Head of caudate nucleus (tissue), 42 donors: ENCODE data around the gene GRIK4.

ENCODE experiments used
- DNase-seq, 42 donors: peaks; one replicate each; pipeline versions ENCODE4 v3.0.0 to v3.0.0-alpha.2; 2020 to 2021; ENCODE audit warnings: mixed read lengths in 7 of 42
- intact Hi-C: fragments of 100-400 bp; cut with DNase I; formaldehyde crosslinking; loops from one replicate; pipeline ENCODE4 v1.15.0; 2022

GRIK4 gene

GRCh38 chr11:120706257-120706656 lies 194.7 kb downstream of the GRIK4 start:
- intact Hi-C loops: no loop called here

GRCh38 chr11:120707098-120707497 lies 195.6 kb downstream of the GRIK4 start:
- DNase-seq: no peak
- intact Hi-C loops: no loop called here

More at GRCh38 chr11:120706257-120706656, 194.7 kb downstream of the GRIK4 start:
- DNase-seq: no peak

- no peak for DNase-seq
- intact Hi-C loops: no loop called here
Measured at GRCh38 chr11:120707663-120708062, 196.1 kb downstream of the GRIK4 start.

GRCh38 chr11:120708511-120709183 lies 197.1 kb downstream of the GRIK4 start:
- DNase-seq: no peak
- intact Hi-C loops: no loop called here

- intact Hi-C loops: no loop called here
Measured at GRCh38 chr11:120709808-120710207, 198.3 kb downstream of the GRIK4 start.

GRCh38 chr11:120710354-120711131 lies 199.0 kb downstream of the GRIK4 start:
- peak; percentile 21 to 87 (median 73) for DNase-seq
- intact Hi-C loops: no loop called here

More at GRCh38 chr11:120709808-120710207, 198.3 kb downstream of the GRIK4 start:
- no peak for DNase-seq

GRCh38 chr11:120712014-120712413 lies 200.5 kb downstream of the GRIK4 start:
- DNase-seq: peak in 1 of 42 donors; percentile 21
- intact Hi-C loops: no loop called here

- intact Hi-C loops: no loop called here
- DNase-seq: no peak
Measured at GRCh38 chr11:120712881-120713280, 201.3 kb downstream of the GRIK4 start.

GRCh38 chr11:120713296-120713695 lies 201.7 kb downstream of the GRIK4 start:
- intact Hi-C loops: no loop called here
- DNase-seq: no peak

GRCh38 chr11:120714438-120714837 lies 202.9 kb downstream of the GRIK4 start:
- intact Hi-C loops: no loop called here
- no peak for DNase-seq

GRCh38 chr11:120715239-120715638 lies 203.7 kb downstream of the GRIK4 start:
- DNase-seq: peak in 1 of 42 donors; percentile 9
- intact Hi-C loops: no loop called here

- intact Hi-C loops: no loop called here
- DNase-seq: peak in 1 of 42 donors; percentile 9
Measured at GRCh38 chr11:120717042-120717441, 205.5 kb downstream of the GRIK4 start.

- intact Hi-C loops: no loop called here
- peak in 1 of 42 donors; percentile 9 for DNase-seq
Measured at GRCh38 chr11:120717623-120718022, 206.1 kb downstream of the GRIK4 start.

- peak in 1 of 42 donors; percentile 0 for DNase-seq
- intact Hi-C loops: no loop called here
Measured at GRCh38 chr11:120718171-120718570, 206.6 kb downstream of the GRIK4 start.

GRCh38 chr11:120719348-120719747 lies 207.8 kb downstream of the GRIK4 start:
- peak in 1 of 42 donors; percentile 1 for DNase-seq
- intact Hi-C loops: no loop called here

GRCh38 chr11:120720760-120721159 lies 209.2 kb downstream of the GRIK4 start:
- intact Hi-C loops: no loop called here
- DNase-seq: no peak

GRCh38 chr11:120722524-120722923 lies 211.0 kb downstream of the GRIK4 start:
- peak in 1 of 42 donors; percentile 4 for DNase-seq
- intact Hi-C loops: no loop called here

- intact Hi-C loops: no loop called here
- no peak for DNase-seq
Measured at GRCh38 chr11:120723751-120724150, 212.2 kb downstream of the GRIK4 start.

- DNase-seq: no peak
- intact Hi-C loops: no loop called here
Measured at GRCh38 chr11:120727752-120728151, 216.2 kb downstream of the GRIK4 start.

- intact Hi-C loops: no loop called here
- DNase-seq: no peak
Measured at GRCh38 chr11:120735035-120735434, 223.5 kb downstream of the GRIK4 start.
